Esophagus (tissue), 2 donors: Measurements from ENCODE around the gene FHIT. TPM values are rescaled to one million over a fixed set of nuclear protein-coding genes. Genes with fewer than 3 reads are reported as not detected.

Experiments
- H3K27ac ChIP-seq, 2 donors: one replicate each; pipeline ENCODE4 v1.5.1; 2013; ENCODE audit warnings: low read depth in 2 of 2, mild to moderate bottlenecking in 2 of 2, inconsistent platforms in 1 of 2, low read length in 1 of 2, moderate library complexity in 1 of 2
- H3K27me3 ChIP-seq, 2 donors: one replicate each; pipeline ENCODE4 v1.6.1; 2013; ENCODE audit warnings: low read length in 2 of 2, control low read depth in 1 of 2, mild to moderate bottlenecking in 1 of 2; ENCODE audit not compliant: insufficient read depth in 2 of 2, control insufficient read depth in 1 of 2
- H3K36me3 ChIP-seq, 2 donors: one replicate each; pipeline ENCODE4 v1.6.1; 2013; ENCODE audit warnings: low read length in 1 of 2; ENCODE audit not compliant: control insufficient read depth in 2 of 2, insufficient read depth in 2 of 2
- H3K4me1 ChIP-seq, 2 donors: one replicate each; pipeline ENCODE4 v1.6.1; 2013; ENCODE audit warnings: low read length in 1 of 2; ENCODE audit not compliant: control insufficient read depth in 2 of 2, insufficient read depth in 2 of 2
- H3K4me3 ChIP-seq, 2 donors: one replicate each; pipeline ENCODE4 v1.5.1; 2013; ENCODE audit warnings: low read length in 2 of 2, mild to moderate bottlenecking in 2 of 2, low read depth in 1 of 2, moderate library complexity in 1 of 2
- H3K9me3 ChIP-seq, 2 donors: one replicate each; pipeline ENCODE4 v1.6.1; 2013; ENCODE audit warnings: mild to moderate bottlenecking in 2 of 2, low read depth in 1 of 2, low read length in 1 of 2, moderate library complexity in 1 of 2; ENCODE audit not compliant: control insufficient read depth in 2 of 2, insufficient read depth in 1 of 2
- WGBS, 2 donors: extraction: QIAGEN DNeasy Blood & Tissue Kit; methylation state at CpG; one replicate each; pipeline ENCODE4 v1.1.7; 2013; 5-methylcytosine and 5-hydroxymethylcytosine counted together
- polyA plus RNA-seq, 2 donors: library from polyadenylated mRNA; stranded (reverse); fragments of 200-250 nt; gene quantifications; one replicate each; pipeline ENCODE4 v1.2.3, GENCODE V29; 2013
- donor health status: healthy with polysubstance abuse.
- donor health status: Bipolar disorder and iron deficiency.

The FHIT gene
- polyA plus RNA-seq, 2 donors = 3.4 to 5.0 TPM

GRCh38 chr3:60033901-60034453 lies 1217.3 kb downstream of the FHIT start:
- H3K4me1 ChIP-seq = no peaks in the 10 kb centered on the region
- no peaks in the 10 kb centered on the region for H3K27me3 ChIP-seq
- H3K9me3 ChIP-seq = no peaks in the 10 kb centered on the region
- H3K4me3 ChIP-seq = no peak overlapping the region
- 64 to 71% methylated on average over 3 of the region's 3 CpGs for WGBS, 2 donors
- H3K27ac ChIP-seq = no peak overlapping the region
- H3K36me3 ChIP-seq = no peaks in the 10 kb centered on the region

GRCh38 chr3:60030982-60031381 lies 1220.3 kb downstream of the FHIT start:
- no peaks in the 10 kb centered on the region for H3K9me3 ChIP-seq
- no peak overlapping the region for H3K4me3 ChIP-seq
- H3K27ac ChIP-seq = no peak overlapping the region
- no peaks in the 10 kb centered on the region for H3K36me3 ChIP-seq
- H3K27me3 ChIP-seq = no peaks in the 10 kb centered on the region
- WGBS, 2 donors = 76 to 78% methylated on average over 1 of the region's 1 CpG
- no peaks in the 10 kb centered on the region for H3K4me1 ChIP-seq

GRCh38 chr3:60028233-60028632 lies 1223.0 kb downstream of the FHIT start:
- Histone ChIP-seq H3K27me3 (no peaks in the 10 kb centered on the region), H3K4me3 (no peak overlapping the region), H3K4me1 (no peaks in the 10 kb centered on the region), H3K27ac (no peak overlapping the region), H3K9me3 (no peaks in the 10 kb centered on the region), H3K36me3 (no peaks in the 10 kb centered on the region)
- WGBS, 2 donors = 85 to 89% methylated on average over 2 of the region's 2 CpGs

- Histone ChIP-seq H3K4me1 (no peaks in the 10 kb centered on the region), H3K36me3 (no peaks in the 10 kb centered on the region), H3K4me3 (no peak overlapping the region), H3K27me3 (no peaks in the 10 kb centered on the region), H3K27ac (no peak overlapping the region), H3K9me3 (no peaks in the 10 kb centered on the region)
- WGBS, 2 donors = 92 to 95% methylated on average over 7 of the region's 7 CpGs
These were observed 1223.9 kb downstream of the FHIT start for GRCh38 chr3:60027335-60027734.

GRCh38 chr3:60025096-60026050 lies 1225.9 kb downstream of the FHIT start:
- H3K4me1 ChIP-seq = no peaks in the 10 kb centered on the region
- no peak overlapping the region for H3K4me3 ChIP-seq
- no peaks in the 10 kb centered on the region for H3K27me3 ChIP-seq
- no peaks in the 10 kb centered on the region for H3K36me3 ChIP-seq
- 70 to 74% methylated on average over 3 of the region's 3 CpGs for WGBS, 2 donors
- H3K9me3 ChIP-seq = no peaks in the 10 kb centered on the region
- H3K27ac ChIP-seq = no peak overlapping the region

GRCh38 chr3:60024400-60024799 lies 1226.9 kb downstream of the FHIT start:
- H3K9me3 ChIP-seq = no peaks in the 10 kb centered on the region
- no peaks in the 10 kb centered on the region for H3K4me1 ChIP-seq
- H3K4me3 ChIP-seq = no peak overlapping the region
- WGBS, 2 donors = 91 to 94% methylated on average over 2 of the region's 2 CpGs
- no peaks in the 10 kb centered on the region for H3K36me3 ChIP-seq
- no peak overlapping the region for H3K27ac ChIP-seq
- no peaks in the 10 kb centered on the region for H3K27me3 ChIP-seq

GRCh38 chr3:60023189-60023588 lies 1228.1 kb downstream of the FHIT start:
- Histone ChIP-seq H3K9me3 (no peaks in the 10 kb centered on the region), H3K27ac (no peak overlapping the region), H3K4me3 (no peak overlapping the region), H3K36me3 (no peaks in the 10 kb centered on the region), H3K4me1 (no peaks in the 10 kb centered on the region), H3K27me3 (no peaks in the 10 kb centered on the region)

- Histone ChIP-seq H3K27ac (no peak overlapping the region), H3K9me3 (no peaks in the 10 kb centered on the region), H3K4me3 (no peak overlapping the region), H3K36me3 (no peaks in the 10 kb centered on the region), H3K27me3 (no peaks in the 10 kb centered on the region), H3K4me1 (no peaks in the 10 kb centered on the region)
- 61 to 73% methylated on average over 2 of the region's 2 CpGs for WGBS, 2 donors
These were observed 1233.6 kb downstream of the FHIT start for GRCh38 chr3:60017631-60018030.

- no peak overlapping the region for H3K27ac ChIP-seq
- no peaks in the 10 kb centered on the region for H3K27me3 ChIP-seq
- H3K4me1 ChIP-seq = no peaks in the 10 kb centered on the region
- H3K9me3 ChIP-seq = no peaks in the 10 kb centered on the region
- 79 to 83% methylated on average over 6 of the region's 6 CpGs for WGBS, 2 donors
- H3K36me3 ChIP-seq = no peaks in the 10 kb centered on the region
- no peak overlapping the region for H3K4me3 ChIP-seq
These were observed 1236.1 kb downstream of the FHIT start for GRCh38 chr3:60015032-60015705.
